Stimulated activated CD8-positive, alpha-beta memory T cell treated with anti-CD3 and anti-CD28 coated beads, Interleukin-12 subunit alpha, Interleukin-12 subunit beta, amount 100 ng/mL, for 24 hours (primary cell): ENCODE measurements around the gene TALDO1.

Experiments used
- DNase-seq: peaks from one replicate; pipeline ENCODE4 v3.0.0-alpha.2; 2020; ENCODE audit errors: extremely low read depth

Gene TALDO1

GRCh38 chr11:714436-714835 is 32.8 kb upstream of the TALDO1 start:
- no peak for DNase-seq

GRCh38 chr11:719214-720016 is 27.8 kb upstream of the TALDO1 start:
- no peak for DNase-seq

GRCh38 chr11:720017-720641 is 27.1 kb upstream of the TALDO1 start:
- DNase-seq: no peak

GRCh38 chr11:720642-721246 is 26.5 kb upstream of the TALDO1 start:
- DNase-seq: no peak

GRCh38 chr11:721247-721740 is 26.0 kb upstream of the TALDO1 start:
- DNase-seq: no peak

GRCh38 chr11:721741-722345 is 25.4 kb upstream of the TALDO1 start:
- DNase-seq: no peak

- DNase-seq: no peak
These were observed 24.9 kb upstream of the TALDO1 start for GRCh38 chr11:722346-722811.

GRCh38 chr11:723120-723883 is 24.0 kb upstream of the TALDO1 start:
- DNase-seq: no peak

- no peak for DNase-seq
These were observed 23.1 kb upstream of the TALDO1 start for GRCh38 chr11:724049-724777.

- DNase-seq: no peak
These were observed 22.4 kb upstream of the TALDO1 start for GRCh38 chr11:724778-725386.

GRCh38 chr11:725624-726202 is 21.6 kb upstream of the TALDO1 start:
- DNase-seq: no peak

- no peak for DNase-seq
These were observed 20.7 kb upstream of the TALDO1 start for GRCh38 chr11:726278-727220.

- DNase-seq: no peak
These were observed 20.0 kb upstream of the TALDO1 start for GRCh38 chr11:727281-727701.

GRCh38 chr11:727859-728748 is 19.2 kb upstream of the TALDO1 start:
- DNase-seq: no peak

GRCh38 chr11:728901-729491 is 18.3 kb upstream of the TALDO1 start:
- no peak for DNase-seq

GRCh38 chr11:729492-730074 is 17.7 kb upstream of the TALDO1 start:
- no peak for DNase-seq

GRCh38 chr11:733072-733471 is 14.2 kb upstream of the TALDO1 start:
- DNase-seq: no peak
